Lung (tissue), 12 donors: ENCODE measurements around the gene RASGRP3. TPM values are rescaled to one million over a fixed set of nuclear protein-coding genes. Genes with fewer than 3 reads are reported as not detected.
A peak's percentile ranks its signal among the peaks of the same experiment; 100 is the strongest.

Experiments
- ATAC-seq: fragments of 200-7000 bp; cut with Tn5 transposase; one replicate; pipeline ENCODE4 v1.9.1; 2020; ENCODE audit warnings: moderate number of reproducible peaks; ENCODE audit not compliant: insufficient read depth, low FRiP score
- DNase-seq, 3 donors: peaks; one replicate each; pipeline ENCODE4 v3.0.0-alpha.2; 2013 to 2017
- H3K27ac ChIP-seq, 2 donors: one replicate each; pipeline ENCODE4 v1.5.1; 2013; ENCODE audit warnings: mild to moderate bottlenecking in 2 of 2, moderate library complexity in 2 of 2, control low read depth in 1 of 2, inconsistent platforms in 1 of 2, low read depth in 1 of 2, low read length in 1 of 2
- H3K27me3 ChIP-seq, 3 donors: one replicate each; pipeline ENCODE4 v1.5.1; 2013; ENCODE audit warnings: low read length in 2 of 3; ENCODE audit not compliant: control insufficient read depth in 3 of 3, insufficient read depth in 3 of 3
- H3K36me3 ChIP-seq, 4 donors: one replicate each; pipeline ENCODE4 v1.5.1; 2013; ENCODE audit warnings: low read length in 4 of 4, mild to moderate bottlenecking in 1 of 4, moderate library complexity in 1 of 4; ENCODE audit not compliant: control insufficient read depth in 4 of 4, insufficient read depth in 4 of 4
- H3K4me1 ChIP-seq, 5 donors: one replicate each; pipeline ENCODE4 v1.5.1; 2013; ENCODE audit warnings: low read length in 5 of 5, mild to moderate bottlenecking in 2 of 5, moderate library complexity in 1 of 5; ENCODE audit not compliant: control insufficient read depth in 5 of 5, insufficient read depth in 5 of 5
- H3K4me3 ChIP-seq: one replicate; pipeline ENCODE4 v1.5.1; 2013; ENCODE audit warnings: mild to moderate bottlenecking, control low read depth, moderate library complexity
- H3K9ac ChIP-seq, 2 donors: one replicate each; pipeline ENCODE4 v1.5.1; 2013; ENCODE audit warnings: low read length in 2 of 2, control low read depth in 1 of 2; ENCODE audit not compliant: insufficient read depth in 1 of 2
- H3K9me3 ChIP-seq, 4 donors: one replicate each; pipeline ENCODE4 v1.5.1; 2013; ENCODE audit warnings: low read length in 3 of 4, mild to moderate bottlenecking in 1 of 4, moderate library complexity in 1 of 4; ENCODE audit not compliant: control insufficient read depth in 4 of 4, insufficient read depth in 3 of 4
- WGBS, 2 donors: extraction: QIAGEN DNeasy Blood & Tissue Kit; methylation state at CpG; one replicate each; pipeline ENCODE4 v1.1.7; 2013; 5-methylcytosine and 5-hydroxymethylcytosine counted together
- polyA plus RNA-seq, 2 donors: library from polyadenylated mRNA; stranded (reverse); fragments of 200-250 nt; gene quantifications; one replicate each; pipeline ENCODE4 v1.2.1, GENCODE V29; 2013
- total RNA-seq, 2 donors: library from RNA; depleted of rRNA in 1 of 2; stranded (reverse); fragments of >200 nt in 1 of 2; gene quantifications; one replicate each; pipeline ENCODE4 v1.2.1, GENCODE V29; 2014 to 2021
- TF ChIP-seq, protein P1 (sequence below): IDR thresholded peaks from 2 replicates; pipeline ENCODE4 v1.5.1; 2012; ENCODE audit warnings: mild to moderate bottlenecking; ENCODE audit errors: control extremely low read depth, extremely low read depth
- donor health status: control.
- donor health status: control.
- donor health status: Bipolar disorder and iron deficiency.
- donor health status: healthy.
- donor health status: DM: yes; HTN: yes; CAD: no.

RASGRP3 gene
- total and polyA plus RNA-seq, 4 donors, result 3.6 to 36.6 (median 10.5) TPM

DNA sequence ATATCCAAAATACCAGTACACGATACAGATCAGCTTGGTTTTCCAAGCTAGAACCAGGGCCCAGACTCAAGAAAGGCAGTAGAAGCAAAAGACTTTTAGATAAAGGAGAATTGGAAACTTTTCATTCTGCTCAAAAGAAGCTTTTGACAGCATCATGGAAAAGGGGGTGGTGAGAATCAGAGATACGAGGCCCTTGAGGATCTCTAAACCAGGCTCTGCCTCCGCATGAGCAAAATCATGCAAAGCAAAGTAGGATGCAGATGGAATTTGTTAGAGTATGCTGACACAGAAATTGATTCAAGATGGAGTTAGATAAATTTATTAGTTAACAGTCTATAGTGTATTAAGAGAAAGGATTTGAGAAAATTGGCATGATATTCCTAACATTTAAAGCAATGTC, 82.9 kb downstream of the RASGRP3 start:
- Histone ChIP-seq H3K4me3 (no peak overlapping the region), H3K27ac (no peak overlapping the region), H3K36me3 (peaks cover 0 to 15% (median 4%) of the 10 kb centered on the region in 4 donors), H3K27me3 (no peaks in the 10 kb centered on the region), H3K9ac (no peak overlapping the region), H3K9me3 (no peaks in the 10 kb centered on the region), H3K4me1 (peaks cover 0 to 8% (median 0%) of the 10 kb centered on the region in 5 donors)
- WGBS, 2 donors, result 96 to 98% methylated on average over 3 of the region's 3 CpGs
- ATAC-seq (no peak), DNase-seq (no peak)
- TF ChIP-seq, protein P1, sequence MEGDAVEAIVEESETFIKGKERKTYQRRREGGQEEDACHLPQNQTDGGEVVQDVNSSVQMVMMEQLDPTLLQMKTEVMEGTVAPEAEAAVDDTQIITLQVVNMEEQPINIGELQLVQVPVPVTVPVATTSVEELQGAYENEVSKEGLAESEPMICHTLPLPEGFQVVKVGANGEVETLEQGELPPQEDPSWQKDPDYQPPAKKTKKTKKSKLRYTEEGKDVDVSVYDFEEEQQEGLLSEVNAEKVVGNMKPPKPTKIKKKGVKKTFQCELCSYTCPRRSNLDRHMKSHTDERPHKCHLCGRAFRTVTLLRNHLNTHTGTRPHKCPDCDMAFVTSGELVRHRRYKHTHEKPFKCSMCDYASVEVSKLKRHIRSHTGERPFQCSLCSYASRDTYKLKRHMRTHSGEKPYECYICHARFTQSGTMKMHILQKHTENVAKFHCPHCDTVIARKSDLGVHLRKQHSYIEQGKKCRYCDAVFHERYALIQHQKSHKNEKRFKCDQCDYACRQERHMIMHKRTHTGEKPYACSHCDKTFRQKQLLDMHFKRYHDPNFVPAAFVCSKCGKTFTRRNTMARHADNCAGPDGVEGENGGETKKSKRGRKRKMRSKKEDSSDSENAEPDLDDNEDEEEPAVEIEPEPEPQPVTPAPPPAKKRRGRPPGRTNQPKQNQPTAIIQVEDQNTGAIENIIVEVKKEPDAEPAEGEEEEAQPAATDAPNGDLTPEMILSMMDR, result no peak

DNA sequence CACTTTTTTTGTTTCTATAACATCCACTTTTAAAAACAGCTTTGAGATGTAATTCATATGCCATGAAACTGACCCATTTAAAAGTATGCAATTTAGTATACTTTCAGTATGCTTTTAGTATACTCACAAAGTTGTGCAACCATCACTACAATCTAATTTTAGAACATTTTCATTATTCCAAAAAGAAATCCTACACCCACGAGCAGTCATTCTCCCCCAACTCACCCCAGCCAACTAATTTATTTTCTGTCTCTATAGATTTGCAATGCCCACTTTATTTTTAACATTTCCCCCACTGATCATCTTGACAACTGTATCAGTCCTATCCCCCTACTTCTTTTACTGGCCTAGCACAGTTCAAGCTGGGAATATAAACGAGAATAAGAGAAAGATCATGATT, 83.6 kb downstream of the RASGRP3 start:
- H3K9ac ChIP-seq, result no peak overlapping the region
- H3K27ac ChIP-seq, result no peak overlapping the region
- no peaks in the 10 kb centered on the region for H3K27me3 ChIP-seq
- TF ChIP-seq, protein P1, result no peak
- ATAC-seq (no peak), DNase-seq (peak in 2 of 3 donors; percentile 18 to 43)
- H3K4me3 ChIP-seq, result no peak overlapping the region
- peaks cover 0 to 15% (median 3%) of the 10 kb centered on the region in 4 donors for H3K36me3 ChIP-seq
- 67 to 72% methylated on average over 2 of the region's 2 CpGs for WGBS, 2 donors
- peaks cover 0 to 3% (median 0%) of the 10 kb centered on the region in 5 donors for H3K4me1 ChIP-seq
- no peaks in the 10 kb centered on the region for H3K9me3 ChIP-seq

DNA sequence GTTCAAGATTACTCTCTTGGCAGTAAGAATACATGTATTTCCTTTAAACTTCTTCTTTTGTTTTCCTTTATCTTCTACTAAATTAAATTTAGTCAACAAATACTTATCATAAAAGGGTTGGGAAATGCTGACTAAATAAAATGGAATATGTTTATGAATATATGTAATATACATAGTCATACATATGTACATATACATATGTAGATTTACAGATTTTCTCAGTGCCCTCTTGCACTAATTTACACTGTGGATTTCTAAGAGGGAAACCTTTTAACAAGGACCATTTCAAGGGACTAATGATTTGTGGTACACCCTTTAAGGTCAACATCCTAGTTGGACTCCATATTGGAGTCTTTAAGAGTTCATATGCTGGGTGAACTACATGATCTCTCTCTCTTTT, 85.4 kb downstream of the RASGRP3 start:
- H3K9ac ChIP-seq, result no peak overlapping the region
- ATAC-seq (no peak), DNase-seq (no peak)
- no peak overlapping the region for H3K4me3 ChIP-seq
- TF ChIP-seq, protein P1, result no peak
- no peaks in the 10 kb centered on the region for H3K27me3 ChIP-seq
- H3K9me3 ChIP-seq, result no peaks in the 10 kb centered on the region
- H3K27ac ChIP-seq, result no peak overlapping the region
- H3K36me3 ChIP-seq, result peaks cover 0 to 18% (median 3%) of the 10 kb centered on the region in 4 donors
- H3K4me1 ChIP-seq, result peaks cover 0 to 1% (median 0%) of the 10 kb centered on the region in 5 donors

DNA sequence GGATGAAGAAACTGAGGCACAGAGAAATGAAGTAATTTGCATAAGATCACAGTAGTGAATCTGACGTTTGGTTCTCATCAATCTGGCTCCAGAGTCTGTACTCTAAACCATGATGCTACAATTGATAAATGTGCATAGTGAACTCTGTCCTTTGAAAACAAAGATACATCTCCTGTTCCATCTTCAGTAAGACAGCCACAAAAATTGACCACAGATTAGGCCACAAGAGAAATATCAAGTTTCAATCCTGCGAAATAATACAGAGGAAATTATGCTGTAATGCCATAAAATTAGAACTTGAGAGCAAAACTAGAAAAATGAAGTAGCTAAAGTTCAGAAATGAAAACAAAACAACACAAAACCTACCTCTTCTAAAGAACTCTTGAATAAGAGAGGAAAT, 94.2 kb downstream of the RASGRP3 start:
- peaks cover 0 to 3% (median 0%) of the 10 kb centered on the region in 4 donors for H3K36me3 ChIP-seq
- no peaks in the 10 kb centered on the region for H3K9me3 ChIP-seq
- H3K4me1 ChIP-seq, result no peaks in the 10 kb centered on the region
- no peaks in the 10 kb centered on the region for H3K27me3 ChIP-seq
- DNase-seq (no peak), ATAC-seq (no peak)
- H3K27ac ChIP-seq, result no peak overlapping the region
- TF ChIP-seq, protein P1, result no peak
- H3K9ac ChIP-seq, result no peak overlapping the region
- no peak overlapping the region for H3K4me3 ChIP-seq
- 72 to 84% methylated on average over 2 of the region's 2 CpGs for WGBS, 2 donors
